Astrocyte of the spinal cord (primary cell): ENCODE data around the gene PNMA3.
"Not testable (repeated sequence)": the region's sequence is repeated elsewhere in the genome, so short reads cannot be mapped to it uniquely, and the experiment has no call there.

Source experiments
- DNase-seq: peaks from one replicate; pipeline ENCODE4 v3.0.0; 2011; ENCODE audit warnings: low read depth, low spot score
- H3K4me3 ChIP-seq: 2 replicates; pipeline ENCODE4 v1.5.1; 2011; ENCODE audit warnings: low read depth, mild to moderate bottlenecking, low read length, moderate library complexity
- in situ Hi-C: cut with HindIII; loops from 2 replicates; pipeline ENCODE4 v1.10.0; 2017; ENCODE audit warnings: low sequenced_read_pairs
- TF ChIP-seq, protein P1 (sequence below): IDR thresholded peaks from 2 replicates; pipeline ENCODE4 v1.5.1; 2012; ENCODE audit warnings: low read depth, mild to moderate bottlenecking, low read length, inconsistent platforms

Gene PNMA3, protein sequence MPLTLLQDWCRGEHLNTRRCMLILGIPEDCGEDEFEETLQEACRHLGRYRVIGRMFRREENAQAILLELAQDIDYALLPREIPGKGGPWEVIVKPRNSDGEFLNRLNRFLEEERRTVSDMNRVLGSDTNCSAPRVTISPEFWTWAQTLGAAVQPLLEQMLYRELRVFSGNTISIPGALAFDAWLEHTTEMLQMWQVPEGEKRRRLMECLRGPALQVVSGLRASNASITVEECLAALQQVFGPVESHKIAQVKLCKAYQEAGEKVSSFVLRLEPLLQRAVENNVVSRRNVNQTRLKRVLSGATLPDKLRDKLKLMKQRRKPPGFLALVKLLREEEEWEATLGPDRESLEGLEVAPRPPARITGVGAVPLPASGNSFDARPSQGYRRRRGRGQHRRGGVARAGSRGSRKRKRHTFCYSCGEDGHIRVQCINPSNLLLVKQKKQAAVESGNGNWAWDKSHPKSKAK

DNA sequence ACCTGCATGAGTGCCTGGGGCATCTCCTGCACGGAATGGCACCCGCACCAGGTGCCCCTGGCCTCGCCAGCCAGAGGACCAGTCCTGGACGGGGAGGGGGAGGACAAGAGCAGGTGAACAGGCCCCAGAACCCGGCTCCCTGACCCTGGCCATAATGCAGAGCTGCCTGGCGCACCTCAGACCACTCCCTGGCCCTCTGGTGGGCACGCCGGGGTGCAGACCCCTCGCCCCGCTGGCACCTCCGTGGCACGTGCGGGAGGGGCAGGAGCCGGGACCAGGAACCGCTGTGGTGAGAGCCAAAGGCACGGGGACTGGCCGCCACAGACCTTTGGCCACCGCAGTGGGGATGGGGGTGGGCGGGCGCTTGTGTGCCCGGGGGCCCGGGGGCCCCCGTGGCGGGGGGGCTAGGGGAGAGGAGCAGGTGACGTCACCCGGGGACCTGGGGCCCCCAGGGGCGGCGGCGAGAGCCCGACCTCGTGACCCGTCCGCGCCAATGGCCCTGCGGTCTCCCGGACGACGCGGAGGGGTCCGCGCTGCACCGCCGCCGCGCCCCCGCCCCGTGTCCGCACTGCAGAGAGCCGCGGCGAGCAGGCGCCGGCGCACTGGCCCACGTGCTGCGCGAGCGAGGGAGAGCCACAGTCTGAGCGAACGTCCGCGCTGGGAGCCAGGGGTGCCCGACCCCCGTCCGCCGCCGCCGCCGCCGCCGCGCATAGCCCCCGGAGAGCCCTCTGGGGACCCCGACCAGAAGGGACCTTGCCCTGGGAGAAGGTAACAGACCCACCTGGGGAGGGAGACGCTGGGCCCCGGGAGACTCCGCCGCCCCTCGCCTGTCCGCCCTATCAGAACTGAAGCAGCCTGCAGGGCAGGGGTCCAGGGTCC lies at the start of gene PNMA3:
Gene PNMA3 (plus strand): TSS at position 600 of the 879 bp plus-strand sequence. CDS start 586 bp downstream, outside the sequence.
- H3K4me3 ChIP-seq: no peak within 1 kb of the TSS
- no peak for DNase-seq
- in situ Hi-C loops: no loop called here
- TF ChIP-seq, protein P1, sequence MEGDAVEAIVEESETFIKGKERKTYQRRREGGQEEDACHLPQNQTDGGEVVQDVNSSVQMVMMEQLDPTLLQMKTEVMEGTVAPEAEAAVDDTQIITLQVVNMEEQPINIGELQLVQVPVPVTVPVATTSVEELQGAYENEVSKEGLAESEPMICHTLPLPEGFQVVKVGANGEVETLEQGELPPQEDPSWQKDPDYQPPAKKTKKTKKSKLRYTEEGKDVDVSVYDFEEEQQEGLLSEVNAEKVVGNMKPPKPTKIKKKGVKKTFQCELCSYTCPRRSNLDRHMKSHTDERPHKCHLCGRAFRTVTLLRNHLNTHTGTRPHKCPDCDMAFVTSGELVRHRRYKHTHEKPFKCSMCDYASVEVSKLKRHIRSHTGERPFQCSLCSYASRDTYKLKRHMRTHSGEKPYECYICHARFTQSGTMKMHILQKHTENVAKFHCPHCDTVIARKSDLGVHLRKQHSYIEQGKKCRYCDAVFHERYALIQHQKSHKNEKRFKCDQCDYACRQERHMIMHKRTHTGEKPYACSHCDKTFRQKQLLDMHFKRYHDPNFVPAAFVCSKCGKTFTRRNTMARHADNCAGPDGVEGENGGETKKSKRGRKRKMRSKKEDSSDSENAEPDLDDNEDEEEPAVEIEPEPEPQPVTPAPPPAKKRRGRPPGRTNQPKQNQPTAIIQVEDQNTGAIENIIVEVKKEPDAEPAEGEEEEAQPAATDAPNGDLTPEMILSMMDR: no peak

DNA sequence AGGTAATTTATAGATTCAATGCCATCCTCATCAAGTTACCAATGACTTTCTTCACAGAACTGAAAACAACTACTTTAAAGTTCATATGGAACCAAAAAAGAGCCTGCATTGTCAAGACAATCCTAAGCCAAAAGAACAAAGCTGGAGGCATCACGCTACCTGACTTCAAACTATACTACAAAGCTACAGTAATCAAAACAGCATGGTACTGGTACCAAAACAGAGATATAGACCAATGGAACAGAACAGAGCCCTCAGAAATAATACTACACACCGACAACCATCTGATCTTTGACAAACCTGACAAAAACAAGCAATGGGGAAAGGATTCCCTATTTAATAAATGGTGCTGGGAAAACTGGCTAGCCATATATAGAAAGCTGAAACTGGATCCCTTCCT lies 39.1 kb upstream of the PNMA3 start:
- DNase-seq, in situ Hi-C loops, H3K4me3 ChIP-seq: not testable (repeated sequence)

DNA sequence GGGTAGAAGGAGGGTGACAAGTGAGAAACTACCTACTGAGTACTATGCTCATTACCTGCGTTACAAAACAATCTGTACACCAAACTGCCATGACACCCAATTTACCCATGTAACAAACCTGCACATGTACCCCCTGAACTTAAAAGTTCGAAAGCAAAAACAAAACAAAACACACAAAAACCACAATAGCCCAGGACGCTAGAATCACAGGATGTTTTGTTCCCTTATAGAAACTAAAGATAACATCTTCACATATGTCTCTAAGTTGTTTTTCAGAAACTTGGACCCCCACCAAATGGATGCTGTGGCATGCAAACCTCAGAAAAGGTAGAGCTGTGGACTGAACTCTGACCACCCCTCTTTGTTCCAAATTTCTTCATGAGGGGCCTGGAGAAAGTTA lies 37.1 kb upstream of the PNMA3 start:
- no peak for DNase-seq
- TF ChIP-seq, protein P1: no peak
- no peak overlapping the region for H3K4me3 ChIP-seq
- in situ Hi-C loops: no loop called here

DNA sequence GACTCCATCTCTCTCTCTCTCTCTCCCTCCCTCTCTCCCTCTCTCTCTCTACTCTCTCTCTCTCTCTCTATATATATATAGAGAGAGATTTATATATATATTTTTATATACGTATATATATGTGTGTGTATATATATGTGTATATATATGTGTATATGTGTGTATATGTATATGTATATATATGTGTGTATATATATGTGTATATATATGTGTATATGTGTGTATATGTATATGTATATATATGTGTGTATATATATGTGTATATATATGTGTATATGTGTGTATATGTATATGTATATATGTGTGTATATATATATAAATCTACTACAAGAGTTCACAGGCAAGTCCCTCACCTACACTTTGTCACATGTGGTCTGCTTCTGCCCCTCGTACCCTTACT lies 29.8 kb upstream of the PNMA3 start:
- not testable (repeated sequence) for DNase-seq

DNA sequence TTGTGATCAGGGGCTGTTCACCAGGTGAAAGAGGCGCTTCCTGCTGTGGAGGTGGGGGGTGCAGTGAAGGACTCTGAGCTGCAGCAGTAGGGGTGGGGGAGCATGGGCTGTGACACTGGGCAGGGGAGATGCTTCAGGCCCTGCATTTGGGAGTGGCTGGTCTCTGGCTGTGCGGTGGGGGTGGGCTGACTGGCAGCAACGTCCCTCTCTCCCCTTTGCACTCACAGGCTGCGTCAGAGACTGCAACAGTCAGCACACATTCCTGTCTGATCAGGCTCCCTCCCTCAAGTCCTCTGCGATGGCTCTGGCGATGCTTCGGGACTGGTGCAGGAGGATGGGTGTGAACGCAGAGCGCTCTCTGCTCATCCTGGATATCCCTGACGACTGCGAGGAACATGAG lies 27.8 kb upstream of the PNMA3 start:
- H3K4me3 ChIP-seq, DNase-seq, in situ Hi-C loops: not testable (repeated sequence)

More for the DNA sequence above, 29.8 kb upstream of the PNMA3 start:
- H3K4me3 ChIP-seq, in situ Hi-C loops: not testable (repeated sequence)

DNA sequence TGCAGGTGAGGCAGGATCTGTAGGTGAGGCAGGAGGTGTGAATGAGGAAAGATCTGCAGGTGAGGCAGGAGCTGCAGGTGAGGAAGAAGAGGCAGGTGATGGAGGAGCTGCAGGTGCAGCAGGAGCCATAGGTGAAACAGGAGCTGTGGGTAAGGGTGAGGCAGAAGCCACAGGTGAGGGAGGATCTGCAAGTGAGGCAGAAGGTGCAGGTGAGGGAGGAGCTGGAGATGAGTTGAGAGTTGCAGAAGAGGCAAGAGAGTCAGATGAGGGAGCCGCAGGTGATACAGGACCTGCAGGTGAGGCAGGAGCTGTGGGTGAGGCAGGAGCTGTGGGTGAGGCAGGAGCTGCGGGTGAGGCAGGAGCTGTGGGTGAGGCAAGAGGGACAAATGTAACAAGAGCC lies 27.1 kb upstream of the PNMA3 start:
- in situ Hi-C loops: no loop called here
- TF ChIP-seq, protein P1: no peak
- DNase-seq: no peak

DNA sequence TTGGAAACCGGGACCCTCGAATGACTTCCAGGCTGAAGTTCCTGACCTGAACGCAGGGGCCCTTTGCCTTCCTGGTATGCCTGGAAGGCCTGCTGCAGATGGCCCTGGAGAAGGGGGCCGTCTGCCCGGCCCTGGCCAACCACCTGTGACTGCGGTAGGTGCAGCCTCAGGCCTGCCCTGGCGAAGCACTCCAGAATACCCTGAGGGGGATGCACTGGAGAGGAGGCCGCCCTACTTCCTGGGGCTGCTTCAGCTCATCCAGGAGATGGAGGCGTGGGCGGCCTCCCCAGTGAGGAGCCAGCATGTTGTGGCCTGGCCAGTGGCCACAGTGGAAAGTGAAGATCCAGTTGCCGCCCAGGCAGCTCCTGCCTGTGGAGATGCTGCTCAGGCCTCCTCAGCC lies 26.4 kb upstream of the PNMA3 start:
- H3K4me3 ChIP-seq: no peak overlapping the region
- no peak for DNase-seq
- TF ChIP-seq, protein P1: no peak
- in situ Hi-C loops: no loop called here

More for the DNA sequence above, 27.1 kb upstream of the PNMA3 start:
- H3K4me3 ChIP-seq: no peak overlapping the region

DNA sequence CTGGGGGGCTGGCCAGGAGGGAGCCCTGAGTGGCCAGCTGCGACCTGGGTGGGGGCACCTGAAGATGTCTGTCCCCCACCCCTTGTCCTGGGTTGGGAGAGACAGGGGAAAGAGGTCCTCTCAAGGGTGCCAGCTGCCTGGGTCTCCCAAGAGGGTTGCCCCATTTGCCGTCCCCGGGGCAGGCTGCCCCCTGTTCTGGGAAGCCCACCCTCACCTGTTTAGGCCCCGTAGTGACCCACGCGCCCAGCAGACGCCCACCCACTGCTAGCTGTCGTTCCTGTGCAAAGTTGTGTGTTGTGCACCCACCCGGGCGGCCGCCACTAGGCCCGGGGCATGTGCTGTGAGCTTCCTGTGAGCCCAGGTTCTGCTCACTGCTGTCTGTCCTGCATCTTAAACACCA lies 25.5 kb upstream of the PNMA3 start:
- DNase-seq: no peak
- in situ Hi-C loops: no loop called here
- H3K4me3 ChIP-seq: no peak overlapping the region
- TF ChIP-seq, protein P1: no peak
